CD8-positive, alpha-beta memory T cell (primary cell): ENCODE data around the gene RGS7. TPM values are rescaled to one million over a fixed set of nuclear protein-coding genes. Genes with fewer than 3 reads are reported as not detected.
"Not testable (repeated sequence)": the region's sequence is repeated elsewhere in the genome, so short reads cannot be mapped to it uniquely, and the experiment has no call there.

Experiments used
- CTCF ChIA-PET: fragments of 350-600 bp; sonication (Branson Sonifier 250); formaldehyde crosslinking; loops from one replicate; lab custom pipeline; 2021; ENCODE audit warnings: antibody characterized with exemption; lab: Charles Lee
- POLR2A ChIA-PET: fragments of 350-600 bp; sonication (Branson Sonifier 250); formaldehyde crosslinking; loops from one replicate; lab custom pipeline; 2021; ENCODE audit warnings: antibody characterized with exemption; lab: Charles Lee
- DNase-seq, 5 donors: peaks; one replicate each; pipeline versions ENCODE4 v3.0.0 to v3.0.0-alpha.2; 2020 to 2022; ENCODE audit warnings: mixed read lengths in 1 of 5
- H3K27ac ChIP-seq: one replicate; pipeline ENCODE4 v1.7.0; 2013; ENCODE audit warnings: low read depth, mild to moderate bottlenecking, low read length, moderate library complexity
- H3K27me3 ChIP-seq: 2 replicates; pipeline ENCODE4 v1.7.0; 2013; ENCODE audit warnings: low read length, mild to moderate bottlenecking; ENCODE audit not compliant: insufficient read depth, poor library complexity, severe bottlenecking
- H3K36me3 ChIP-seq: 2 replicates; pipeline ENCODE4 v1.7.0; 2013; ENCODE audit warnings: mild to moderate bottlenecking, low read length, moderate library complexity; ENCODE audit not compliant: insufficient read depth
- H3K4me1 ChIP-seq: 2 replicates; pipeline ENCODE4 v1.7.0; 2013; ENCODE audit warnings: mild to moderate bottlenecking, low read length, moderate library complexity; ENCODE audit not compliant: insufficient read depth
- H3K4me3 ChIP-seq: 2 replicates; pipeline ENCODE4 v1.7.0; 2013; ENCODE audit warnings: mild to moderate bottlenecking, low read length
- H3K9me3 ChIP-seq: 2 replicates; pipeline ENCODE4 v1.7.0; 2013; ENCODE audit warnings: mild to moderate bottlenecking, low read length
- H3K27ac Mint-ChIP-seq, 8 donors: one replicate each; pipeline ENCODE4 v1.8.0; 2020 to 2021; ENCODE audit warnings: mixed read lengths in 8 of 8, mild to moderate bottlenecking in 6 of 8, inconsistent platforms in 3 of 8, moderate library complexity in 3 of 8
- H3K27me3 Mint-ChIP-seq, 2 donors: one replicate each; pipeline ENCODE4 v1.8.0; 2020 to 2021; ENCODE audit warnings: mixed read lengths in 2 of 2, mild to moderate bottlenecking in 1 of 2, moderate library complexity in 1 of 2
- H3K36me3 Mint-ChIP-seq, 3 donors: one replicate each; pipeline ENCODE4 v1.8.0; 2020 to 2021; ENCODE audit warnings: mixed read lengths in 3 of 3, inconsistent platforms in 1 of 3, mild to moderate bottlenecking in 1 of 3
- H3K4me1 Mint-ChIP-seq, 3 donors: one replicate each; pipeline ENCODE4 v1.8.0; 2020 to 2021; ENCODE audit warnings: mixed read lengths in 3 of 3, inconsistent platforms in 1 of 3, mild to moderate bottlenecking in 1 of 3
- H3K4me3 Mint-ChIP-seq, 7 donors: one replicate each; pipeline ENCODE4 v1.8.0; 2020 to 2021; ENCODE audit warnings: mixed read lengths in 7 of 7, mild to moderate bottlenecking in 6 of 7, moderate library complexity in 4 of 7, inconsistent platforms in 2 of 7
- H3K9me3 Mint-ChIP-seq, 5 donors: one replicate each; pipeline ENCODE4 v1.8.0; 2020 to 2022; ENCODE audit warnings: mixed read lengths in 5 of 5, mild to moderate bottlenecking in 3 of 5, moderate library complexity in 2 of 5, inconsistent platforms in 1 of 5
- polyA plus RNA-seq: library from polyadenylated mRNA; unstranded; fragments of 300-500 nt; fragmentation: Illumina TruSeq; gene quantifications from one replicate; pipeline ENCODE4 v1.2.3, GENCODE V29; 2021
- total RNA-seq, 2 experiments: library from RNA; stranded (reverse); gene quantifications; one replicate each; pipeline ENCODE4 v1.2.3, GENCODE V29; 2021

Gene RGS7
- total and polyA plus RNA-seq, 3 experiments from 2014 or later = not detected

DNA sequence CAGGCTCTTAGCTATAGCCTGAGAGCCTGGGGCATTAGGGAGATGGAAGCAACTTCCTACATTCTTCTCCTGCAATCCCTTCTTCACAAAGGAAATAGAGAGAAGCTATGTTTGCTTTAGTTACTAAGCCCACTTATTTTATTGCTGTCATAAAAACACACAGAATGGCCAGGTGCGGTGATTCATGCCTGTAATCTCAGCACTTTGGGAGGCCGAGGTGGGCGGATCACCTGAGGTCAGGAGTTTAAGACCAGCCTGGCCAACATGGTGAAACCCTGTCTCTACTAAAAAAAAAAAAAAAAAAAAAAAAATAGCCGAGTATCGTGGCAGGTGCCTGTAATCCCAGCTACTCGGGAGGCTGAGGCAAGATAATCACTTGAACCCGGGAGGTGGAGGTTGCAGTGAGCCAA is 573.3 kb downstream of the RGS7 start:
- H3K9me3 Mint-ChIP-seq, H3K27me3 ChIP-seq, H3K36me3 Mint-ChIP-seq, H3K4me3 Mint-ChIP-seq, H3K36me3 ChIP-seq, H3K9me3 ChIP-seq, H3K4me3 ChIP-seq, H3K4me1 Mint-ChIP-seq, H3K27ac Mint-ChIP-seq, H3K4me1 ChIP-seq, H3K27ac ChIP-seq, H3K27me3 Mint-ChIP-seq, CTCF ChIA-PET, POLR2A ChIA-PET, DNase-seq: not testable (repeated sequence)

DNA sequence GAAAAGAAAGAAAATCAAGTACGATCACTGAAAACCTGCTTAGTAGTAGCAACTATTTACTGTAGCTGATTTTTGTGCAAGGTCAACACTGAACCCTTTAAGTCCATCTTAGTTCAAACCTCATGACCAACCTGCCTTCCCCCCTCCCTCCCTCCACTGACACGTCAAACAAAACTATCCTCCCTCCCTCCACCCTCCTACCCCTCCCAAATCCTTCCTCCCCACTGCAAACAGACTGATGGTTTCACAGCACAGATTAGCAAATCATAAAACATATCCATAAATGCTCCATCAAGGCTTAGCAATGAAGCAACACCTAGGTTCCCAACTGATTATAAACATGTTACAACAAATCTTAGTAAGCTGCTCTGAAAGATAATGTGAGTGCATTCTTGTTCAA is 580.8 kb downstream of the RGS7 start:
- Histone ChIP-seq H3K9me3 (no peaks in the 10 kb centered on the region), H3K4me3 (no peak overlapping the region), H3K36me3 (no peaks in the 10 kb centered on the region), H3K4me1 (no peaks in the 10 kb centered on the region), H3K27me3 (no peaks in the 10 kb centered on the region), H3K27ac (no peak overlapping the region)
- Mint-ChIP-seq H3K4me3 (no peak overlapping the region), H3K27ac (no peak overlapping the region), H3K27me3 (peaks cover 0 to 1% of the 10 kb centered on the region in 2 donors), H3K36me3 (no peaks in the 10 kb centered on the region), H3K4me1 (no peaks in the 10 kb centered on the region), H3K9me3 (peaks cover 0 to 7% (median 5%) of the 10 kb centered on the region in 5 donors)
- no peak for DNase-seq
- ChIA-PET CTCF (no interaction called here), POLR2A (no interaction called here)

DNA sequence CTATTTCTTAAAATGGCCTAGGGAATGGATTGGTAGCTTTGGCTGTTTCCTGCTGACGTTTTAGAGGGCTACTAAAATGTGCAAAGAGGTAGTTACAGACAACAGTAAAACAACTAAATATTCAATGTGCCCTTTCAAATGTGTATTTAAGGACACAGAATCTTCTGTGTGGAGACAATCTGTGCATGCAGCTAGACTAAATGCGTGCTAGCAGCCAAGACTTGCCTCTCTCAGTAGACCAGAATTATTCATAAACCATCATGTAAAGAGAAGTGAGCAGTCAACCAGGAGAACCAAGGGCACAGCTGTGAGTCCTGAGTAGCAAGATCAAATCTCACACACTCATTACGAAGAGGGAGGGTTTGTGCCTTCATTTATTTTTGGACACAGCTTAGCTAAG is 584.9 kb downstream of the RGS7 start:
- Histone ChIP-seq H3K4me1 (no peaks in the 10 kb centered on the region), H3K27me3 (no peaks in the 10 kb centered on the region), H3K9me3 (no peaks in the 10 kb centered on the region), H3K27ac (no peak overlapping the region), H3K36me3 (no peaks in the 10 kb centered on the region), H3K4me3 (no peak overlapping the region)
- Mint-ChIP-seq H3K27me3 (peaks cover 0 to 1% of the 10 kb centered on the region in 2 donors), H3K27ac (no peak overlapping the region), H3K4me1 (no peaks in the 10 kb centered on the region), H3K36me3 (no peaks in the 10 kb centered on the region), H3K4me3 (no peak overlapping the region), H3K9me3 (peaks cover 0 to 5% (median 4%) of the 10 kb centered on the region in 5 donors)
- ChIA-PET POLR2A (no interaction called here), CTCF (no interaction called here)
- no peak for DNase-seq

DNA sequence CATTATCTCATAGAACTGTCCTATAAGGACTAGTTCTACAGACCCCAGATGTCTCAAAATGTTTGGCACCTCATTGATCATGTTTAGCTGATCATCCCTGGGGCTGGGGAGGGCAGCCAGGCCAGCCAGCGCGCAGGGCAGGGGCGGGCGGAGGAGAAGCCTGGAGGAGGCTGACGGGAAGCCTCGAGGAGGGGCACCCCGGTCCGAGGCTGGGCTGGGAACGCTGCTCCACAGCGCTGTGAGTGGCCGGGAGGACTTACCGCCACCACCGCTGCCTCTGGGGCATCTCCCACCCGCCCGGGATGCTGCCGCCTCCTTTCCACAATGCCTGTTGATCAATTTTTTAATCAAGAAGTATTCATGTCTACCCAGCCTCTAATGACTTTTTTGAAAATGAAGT is 585.6 kb downstream of the RGS7 start:
- DNase-seq = no peak
- H3K4me3 ChIP-seq = no peak overlapping the region
- no peak overlapping the region for H3K27ac ChIP-seq
- Mint-ChIP-seq H3K27ac (no peak overlapping the region), H3K4me1 (no peaks in the 10 kb centered on the region), H3K27me3 (peaks cover 0 to 1% of the 10 kb centered on the region in 2 donors), H3K36me3 (no peaks in the 10 kb centered on the region), H3K9me3 (peaks cover 0 to 5% (median 4%) of the 10 kb centered on the region in 5 donors), H3K4me3 (no peak overlapping the region)
- no peaks in the 10 kb centered on the region for H3K36me3 ChIP-seq
- H3K9me3 ChIP-seq = no peaks in the 10 kb centered on the region
- H3K4me1 ChIP-seq = no peaks in the 10 kb centered on the region
- ChIA-PET POLR2A (no interaction called here), CTCF (no interaction called here)
- H3K27me3 ChIP-seq = no peaks in the 10 kb centered on the region

DNA sequence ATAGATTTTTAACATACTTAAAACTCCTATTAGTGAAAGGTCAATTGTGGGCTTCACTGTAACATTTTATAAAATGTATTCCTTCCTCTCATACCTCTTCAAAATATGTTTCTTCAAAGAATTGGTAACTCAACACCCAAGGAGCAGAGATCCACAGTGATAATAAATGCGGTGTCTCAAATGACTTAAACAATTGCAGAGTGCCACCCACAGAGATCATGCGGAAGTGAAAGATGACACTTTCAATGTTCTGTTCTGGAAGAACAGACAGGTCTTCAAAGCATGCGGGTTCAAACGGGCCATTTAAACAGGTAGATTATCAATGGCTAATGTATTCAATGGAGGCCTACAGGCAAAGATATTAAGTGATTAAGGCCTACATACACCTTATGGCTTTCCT is 588.0 kb downstream of the RGS7 start:
- Histone ChIP-seq H3K4me3 (no peak overlapping the region), H3K27me3 (no peaks in the 10 kb centered on the region), H3K27ac (no peak overlapping the region), H3K4me1 (no peaks in the 10 kb centered on the region), H3K36me3 (no peaks in the 10 kb centered on the region), H3K9me3 (no peaks in the 10 kb centered on the region)
- ChIA-PET POLR2A (no interaction called here), CTCF (no interaction called here)
- Mint-ChIP-seq H3K9me3 (peaks cover 0 to 9% (median 0%) of the 10 kb centered on the region in 5 donors), H3K4me3 (no peak overlapping the region), H3K36me3 (no peaks in the 10 kb centered on the region), H3K4me1 (no peaks in the 10 kb centered on the region), H3K27ac (no peak overlapping the region), H3K27me3 (peaks cover 0 to 2% of the 10 kb centered on the region in 2 donors)
- no peak for DNase-seq

DNA sequence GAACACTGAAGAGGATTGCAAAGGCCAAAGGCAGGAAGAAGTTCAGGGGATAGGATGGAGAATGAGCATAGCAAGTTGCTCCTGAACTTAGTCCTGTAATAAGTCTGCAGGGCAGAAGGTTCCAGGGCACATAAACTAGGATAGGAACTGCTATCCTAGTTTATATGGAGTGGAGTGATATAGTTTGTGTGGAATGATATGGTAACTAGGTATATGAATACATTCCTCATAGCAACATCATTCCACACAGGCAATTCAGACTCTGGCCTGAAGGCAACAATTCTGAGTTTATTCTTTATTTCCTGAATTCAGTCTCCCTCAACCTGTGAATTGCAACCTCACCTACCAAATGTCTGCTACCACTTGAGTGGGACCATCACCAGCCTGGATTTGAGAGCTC is 590.2 kb downstream of the RGS7 start:
- POLR2A ChIA-PET = no interaction called here
- Mint-ChIP-seq H3K27me3 (peaks cover 0 to 2% of the 10 kb centered on the region in 2 donors), H3K4me3 (no peak overlapping the region), H3K4me1 (no peaks in the 10 kb centered on the region), H3K9me3 (peaks cover 0 to 12% (median 6%) of the 10 kb centered on the region in 5 donors), H3K27ac (no peak overlapping the region), H3K36me3 (no peaks in the 10 kb centered on the region)
- Histone ChIP-seq H3K9me3 (no peaks in the 10 kb centered on the region), H3K4me1 (no peaks in the 10 kb centered on the region), H3K27ac (no peak overlapping the region), H3K27me3 (no peaks in the 10 kb centered on the region), H3K4me3 (no peak overlapping the region), H3K36me3 (no peaks in the 10 kb centered on the region)
- no peak for DNase-seq
- CTCF ChIA-PET = no interaction called here

DNA sequence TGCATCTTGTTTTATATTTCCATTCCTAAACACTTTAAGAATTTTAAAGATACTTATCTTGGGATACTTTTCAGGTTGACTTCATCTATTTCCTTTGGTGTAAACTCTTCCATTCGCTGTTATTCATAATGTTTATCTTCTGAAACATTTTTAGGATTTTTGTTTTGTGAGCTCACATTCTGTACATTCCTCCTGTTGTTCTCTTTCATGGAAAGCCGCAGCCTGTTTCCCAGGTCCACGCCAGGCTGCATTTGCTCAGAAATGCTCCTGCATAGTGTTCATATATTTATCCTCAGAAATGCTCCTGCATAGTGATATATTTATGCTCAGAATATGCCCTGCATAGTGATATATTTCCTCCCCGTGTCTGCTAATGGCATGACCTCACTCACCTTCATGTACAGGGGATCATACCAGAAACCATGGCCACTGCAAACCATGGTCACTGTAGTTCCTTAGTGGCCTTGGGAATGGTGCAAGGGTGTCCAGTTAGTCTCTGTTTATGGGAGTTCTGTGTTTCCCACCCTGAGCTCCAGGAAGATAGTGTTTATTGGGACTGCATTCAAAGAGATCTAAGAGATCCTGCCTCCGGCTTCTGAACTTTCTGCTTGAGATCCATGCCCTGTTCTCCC is 591.2 kb downstream of the RGS7 start:
- Histone ChIP-seq H3K36me3 (no peaks in the 10 kb centered on the region), H3K4me1 (no peaks in the 10 kb centered on the region), H3K4me3 (no peak overlapping the region), H3K27me3 (no peaks in the 10 kb centered on the region), H3K27ac (no peak overlapping the region), H3K9me3 (no peaks in the 10 kb centered on the region)
- Mint-ChIP-seq H3K36me3 (no peaks in the 10 kb centered on the region), H3K9me3 (peaks cover 0 to 13% (median 6%) of the 10 kb centered on the region in 5 donors), H3K27me3 (peaks cover 0 to 1% of the 10 kb centered on the region in 2 donors), H3K4me1 (no peaks in the 10 kb centered on the region), H3K4me3 (no peak overlapping the region), H3K27ac (no peak overlapping the region)
- ChIA-PET POLR2A (no interaction called here), CTCF (no interaction called here)
- DNase-seq = no peak

DNA sequence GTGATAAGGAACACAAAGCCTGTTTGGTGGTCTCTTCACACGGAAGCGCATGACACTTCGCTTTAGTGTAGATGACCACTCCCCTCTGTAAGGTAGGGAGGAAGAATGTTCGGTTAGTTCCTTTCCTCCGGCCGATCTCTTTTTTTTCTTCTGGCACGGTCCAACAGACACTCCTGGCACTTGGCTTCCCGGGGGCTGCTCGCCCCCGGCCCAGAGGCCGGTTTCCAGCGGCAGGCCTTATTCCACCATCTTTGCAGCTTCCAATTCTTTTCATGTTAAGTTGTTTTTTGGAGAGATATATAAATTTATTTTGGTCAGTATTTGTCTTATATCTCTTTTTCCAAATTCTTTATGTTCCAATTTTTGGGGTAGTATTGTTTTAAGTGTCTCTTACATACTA is 593.2 kb downstream of the RGS7 start:
- Histone ChIP-seq H3K4me3 (no peak overlapping the region), H3K4me1 (no peaks in the 10 kb centered on the region), H3K27me3 (no peaks in the 10 kb centered on the region), H3K36me3 (no peaks in the 10 kb centered on the region), H3K27ac (no peak overlapping the region), H3K9me3 (no peaks in the 10 kb centered on the region)
- Mint-ChIP-seq H3K27ac (no peak overlapping the region), H3K36me3 (no peaks in the 10 kb centered on the region), H3K4me3 (no peak overlapping the region), H3K4me1 (no peaks in the 10 kb centered on the region), H3K9me3 (peaks cover 0 to 18% (median 6%) of the 10 kb centered on the region in 5 donors), H3K27me3 (peaks cover 0 to 1% of the 10 kb centered on the region in 2 donors)
- DNase-seq = no peak
- CTCF ChIA-PET = no interaction called here
- POLR2A ChIA-PET = no interaction called here
